ENCODE results near the gene ABHD1. TPM values are rescaled to one million over a fixed set of nuclear protein-coding genes. Genes with fewer than 3 reads are reported as not detected.

Gene ABHD1
- total and polyA plus RNA-seq, 7 donors: 0.15 TPM; not detected in 6

GRCh38 chr2:27133905-27134780, 10.5 kb downstream of the ABHD1 start, which contains the start of gene PREB:
Gene PREB, minus strand, starts transcription at chr2:27134636. Its CDS starts 215 bp downstream, at chr2:27134421.
- peak; percentile 98 for DNase-seq
- no peaks in the 10 kb centered on the region for H3K27me3 ChIP-seq
- peak within 1 kb of the TSS; percentile 79 to 100 (median 96) for H3K4me3 ChIP-seq
- TF ChIP-seq EP300 (IDR thresholded peaks at IDR 0.05): no peak
- peak; percentile 94 to 98 (median 96) for TF ChIP-seq POLR2AphosphoS5 (IDR thresholded peaks at IDR 0.05)
- peak; percentile 82 to 85 for TF ChIP-seq POLR2A (IDR thresholded peaks at IDR 0.05)
- TF ChIP-seq CTCF (IDR thresholded peaks at IDR 0.05): peak in 1 of 4 experiments; percentile 8
- H3K9me3 ChIP-seq: no peaks in the 10 kb centered on the region
- H3K36me3 ChIP-seq: peaks cover 0 to 31% (median 24%) of the 10 kb centered on the region in 4 donors
- H3K27ac ChIP-seq: peak within 1 kb of the TSS; percentile 88 to 94 (median 92)
- WGBS, 2 donors: 0 to 1% methylated on average over 86 of the region's 86 CpGs
- H3K4me1 ChIP-seq: peaks cover 0 to 20% (median 19%) of the 10 kb centered on the region in 4 donors
- intact Hi-C loops (cut with DNase I): loop anchor here (2.0 to 5.0 kb wide), 2 partner anchors 77 to 87 kb away; no protein-coding TSS in a partner anchor

DNA sequence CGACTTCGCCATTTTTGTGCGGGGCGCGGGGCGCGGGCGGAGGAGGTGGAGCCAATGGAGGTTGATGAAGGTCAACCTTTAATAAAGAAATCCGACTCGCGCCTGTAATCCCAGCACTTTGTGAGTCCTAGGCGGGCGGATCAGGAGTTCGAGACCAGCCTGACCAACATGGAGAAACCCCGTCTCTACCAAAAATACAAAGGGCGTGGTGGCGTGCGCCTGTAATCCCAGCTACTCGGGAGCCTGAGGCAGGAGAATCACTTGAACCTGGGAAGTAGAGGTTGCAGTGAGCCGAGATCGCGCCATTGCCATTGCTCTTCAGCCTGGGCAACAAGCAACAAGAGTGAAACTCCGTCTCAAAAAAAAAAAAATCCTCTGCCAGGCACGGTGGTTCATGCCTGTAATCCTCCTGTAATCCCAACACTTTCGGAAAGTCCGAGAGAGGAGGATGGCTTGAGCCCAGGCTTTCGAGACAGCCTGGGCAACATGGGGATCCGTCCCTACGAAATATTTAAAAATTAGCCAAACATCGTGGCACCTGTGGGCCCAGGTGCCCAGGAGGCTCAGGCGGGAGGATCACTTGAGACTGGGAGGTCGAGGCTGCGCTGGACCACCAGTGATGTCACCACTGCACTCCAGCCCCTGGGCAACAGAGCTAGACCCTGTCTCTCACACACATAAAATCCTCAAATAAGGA, 11.3 kb downstream of the ABHD1 start:
- H3K9me3 ChIP-seq: no peaks in the 10 kb centered on the region
- WGBS, 2 donors: 50 to 53% methylated on average over 33 of the region's 33 CpGs
- no peak for DNase-seq
- H3K27ac ChIP-seq: peak overlapping the region; percentile 88 to 94 (median 92)
- H3K36me3 ChIP-seq: peaks cover 0 to 28% (median 24%) of the 10 kb centered on the region in 4 donors
- H3K4me1 ChIP-seq: peaks cover 0 to 20% (median 19%) of the 10 kb centered on the region in 4 donors
- H3K27me3 ChIP-seq: no peaks in the 10 kb centered on the region
- TF ChIP-seq POLR2AphosphoS5 (IDR thresholded peaks at IDR 0.05): no peak
- intact Hi-C loops (cut with DNase I): loop anchor here (5.0 kb wide), 1 partner anchor 88 kb away; no protein-coding TSS in a partner anchor
- peak overlapping the region; percentile 79 to 100 (median 96) for H3K4me3 ChIP-seq

- H3K27ac ChIP-seq: peak overlapping the region in 2 of 4 donors; percentile 92 to 93
- WGBS, 2 donors: 79 to 90% methylated on average over 12 of the region's 12 CpGs
- H3K4me3 ChIP-seq: no peak overlapping the region
- peaks cover 0 to 20% (median 19%) of the 10 kb centered on the region in 4 donors for H3K4me1 ChIP-seq
- no peaks in the 10 kb centered on the region for H3K27me3 ChIP-seq
- peaks cover 0 to 22% (median 20%) of the 10 kb centered on the region in 4 donors for H3K36me3 ChIP-seq
- TF ChIP-seq POLR2AphosphoS5 (IDR thresholded peaks at IDR 0.05) (no peak), CTCF (IDR thresholded peaks at IDR 0.05) (no peak), POLR2A (IDR thresholded peaks at IDR 0.05) (no peak), EP300 (IDR thresholded peaks at IDR 0.05) (no peak)
- intact Hi-C loops (cut with DNase I): no loop called here
- H3K9me3 ChIP-seq: no peaks in the 10 kb centered on the region
- no peak for DNase-seq
Measured at GRCh38 chr2:27135478-27135955, 11.9 kb downstream of the ABHD1 start.

- Histone ChIP-seq H3K4me1 (peaks cover 0 to 20% (median 19%) of the 10 kb centered on the region in 4 donors), H3K9me3 (no peaks in the 10 kb centered on the region), H3K27ac (no peak overlapping the region), H3K36me3 (peaks cover 0 to 10% (median 8%) of the 10 kb centered on the region in 4 donors), H3K4me3 (no peak overlapping the region), H3K27me3 (no peaks in the 10 kb centered on the region)
- DNase-seq: no peak
- intact Hi-C loops (cut with DNase I): no loop called here
- WGBS, 2 donors: 94 to 96% methylated on average over 7 of the region's 7 CpGs
- no peak for TF ChIP-seq CTCF (IDR thresholded peaks at IDR 0.05)
- no peak for TF ChIP-seq POLR2A (IDR thresholded peaks at IDR 0.05)
- no peak for TF ChIP-seq POLR2AphosphoS5 (IDR thresholded peaks at IDR 0.05)
- no peak for TF ChIP-seq EP300 (IDR thresholded peaks at IDR 0.05)
Measured at GRCh38 chr2:27136751-27137150, 13.1 kb downstream of the ABHD1 start.

All from sigmoid colon (tissue), 7 donors.